Activated gamma-delta T cell treated with Interleukin-2 at 50 U/mL for 16 hours (primary cell): ENCODE results near the gene RIOK1.
"Not testable (repeated sequence)": the region's sequence is repeated elsewhere in the genome, so short reads cannot be mapped to it uniquely, and the experiment has no call there.

ENCODE experiments used
- DNase-seq: peaks from one replicate; pipeline ENCODE4 v3.0.0-alpha.2; 2020

The RIOK1 gene

GRCh38 chr6:7389451-7390225 lies at the start of gene RIOK1, which contains the start of gene CAGE1:
RIOK1 (plus strand) TSS chr6:7389808; CDS start chr6:7390003, 195 bp downstream.
CAGE1 (minus strand) TSS chr6:7389742; CDS start chr6:7387173, 2,569 bp downstream.
- peak; percentile 94 for DNase-seq

GRCh38 chr6:7341271-7341670 lies 48.3 kb upstream of the RIOK1 start:
- DNase-seq, result no peak

GRCh38 chr6:7341989-7342742 lies 47.4 kb upstream of the RIOK1 start:
- DNase-seq, result no peak

- no peak for DNase-seq
Observed at GRCh38 chr6:7343546-7344475, 45.8 kb upstream of the RIOK1 start.

- DNase-seq, result not testable (repeated sequence)
Observed at GRCh38 chr6:7344773-7345450, 44.7 kb upstream of the RIOK1 start.

- DNase-seq, result not testable (repeated sequence)
Observed at GRCh38 chr6:7347551-7347997, 42.0 kb upstream of the RIOK1 start.

- not testable (repeated sequence) for DNase-seq
Observed at GRCh38 chr6:7350591-7350990, 39.0 kb upstream of the RIOK1 start.

- DNase-seq, result not testable (repeated sequence)
Observed at GRCh38 chr6:7351916-7352315, 37.7 kb upstream of the RIOK1 start.

GRCh38 chr6:7367408-7367807 lies 22.2 kb upstream of the RIOK1 start:
- no peak for DNase-seq

- no peak for DNase-seq
Observed at GRCh38 chr6:7373739-7374138, 15.9 kb upstream of the RIOK1 start.

GRCh38 chr6:7377961-7378360 lies 11.6 kb upstream of the RIOK1 start:
- no peak for DNase-seq

- DNase-seq, result no peak
Observed at GRCh38 chr6:7378740-7379139, 10.9 kb upstream of the RIOK1 start.

GRCh38 chr6:7381092-7381491 lies 8.5 kb upstream of the RIOK1 start:
- DNase-seq, result no peak

- no peak for DNase-seq
Observed at GRCh38 chr6:7389162-7389450, 502 bp upstream of the RIOK1 start.

- no peak for DNase-seq
Observed at GRCh38 chr6:7390226-7390878, 744 bp downstream of the RIOK1 start.

- DNase-seq, result no peak
Observed at GRCh38 chr6:7391151-7391550, 1.5 kb downstream of the RIOK1 start.

- DNase-seq, result no peak
Observed at GRCh38 chr6:7392402-7392801, 2.8 kb downstream of the RIOK1 start.

- DNase-seq, result no peak
Observed at GRCh38 chr6:7401075-7401474, 11.5 kb downstream of the RIOK1 start.

- DNase-seq, result no peak
Observed at GRCh38 chr6:7402716-7403115, 13.1 kb downstream of the RIOK1 start.

- no peak for DNase-seq
Observed at GRCh38 chr6:7404546-7404945, 14.9 kb downstream of the RIOK1 start.

GRCh38 chr6:7406743-7407142 lies 17.1 kb downstream of the RIOK1 start:
- DNase-seq, result no peak

- DNase-seq, result no peak
Observed at GRCh38 chr6:7409740-7410139, 20.1 kb downstream of the RIOK1 start.
